Urothelium cell line (cell line): ENCODE data around the gene CD70.
"Not testable (repeated sequence)": the region's sequence is repeated elsewhere in the genome, so short reads cannot be mapped to it uniquely, and the experiment has no call there.

Source experiments
- DNase-seq: peaks from one replicate; pipeline ENCODE4 v3.0.0; 2011; ENCODE audit warnings: low spot score, mixed read lengths
- FAIRE-seq: peaks from 2 replicates; lab custom pipeline; 2011; peaks lifted over from hg19 to GRCh38; lab: Jason Lieb, UNC

The CD70 gene

GRCh38 chr19:6590827-6591319 lies at the start of gene CD70:
TSS of gene CD70 (minus strand) at chr19:6591150. CDS start at chr19:6591002, 148 bp downstream.
- peak; percentile 73 for DNase-seq
- FAIRE-seq, result peak; percentile 62

GRCh38 chr19:6640333-6640732 lies 49.4 kb upstream of the CD70 start:
- FAIRE-seq, result not testable (repeated sequence)

GRCh38 chr19:6639439-6639838 lies 48.5 kb upstream of the CD70 start:
- FAIRE-seq (no peak), DNase-seq (no peak)

More at GRCh38 chr19:6640333-6640732, 49.4 kb upstream of the CD70 start:
- DNase-seq, result not testable (repeated sequence)

- DNase-seq, FAIRE-seq: not testable (repeated sequence)
These were observed 42.5 kb upstream of the CD70 start for GRCh38 chr19:6633456-6633813.

GRCh38 chr19:6632747-6633455 lies 42.0 kb upstream of the CD70 start:
- DNase-seq, result peak; percentile 8
- FAIRE-seq, result not testable (repeated sequence)

GRCh38 chr19:6632002-6632621 lies 41.2 kb upstream of the CD70 start:
- peak; percentile 47 for DNase-seq
- no peak for FAIRE-seq

GRCh38 chr19:6626764-6627163 lies 35.8 kb upstream of the CD70 start:
- no peak for FAIRE-seq

GRCh38 chr19:6617374-6617773 lies 26.4 kb upstream of the CD70 start:
- DNase-seq (no peak), FAIRE-seq (no peak)

More at GRCh38 chr19:6626764-6627163, 35.8 kb upstream of the CD70 start:
- no peak for DNase-seq

GRCh38 chr19:6616011-6616410 lies 25.1 kb upstream of the CD70 start:
- FAIRE-seq, result no peak
- peak; percentile 33 for DNase-seq

GRCh38 chr19:6613711-6614110 lies 22.8 kb upstream of the CD70 start:
- FAIRE-seq (no peak), DNase-seq (no peak)

- no peak for FAIRE-seq
- DNase-seq, result peak; percentile 61
These were observed 20.2 kb upstream of the CD70 start for GRCh38 chr19:6610934-6611852.

GRCh38 chr19:6608940-6609339 lies 18.0 kb upstream of the CD70 start:
- FAIRE-seq (no peak), DNase-seq (no peak)

GRCh38 chr19:6608146-6608545 lies 17.2 kb upstream of the CD70 start:
- not testable (repeated sequence) for FAIRE-seq, DNase-seq

- DNase-seq, FAIRE-seq: not testable (repeated sequence)
These were observed 15.5 kb upstream of the CD70 start for GRCh38 chr19:6606276-6607070.

GRCh38 chr19:6604906-6605305 lies 14.0 kb upstream of the CD70 start:
- no peak for FAIRE-seq
- DNase-seq, result no peak

- DNase-seq (no peak), FAIRE-seq (no peak)
These were observed 11.8 kb upstream of the CD70 start for GRCh38 chr19:6602729-6603114.

GRCh38 chr19:6601537-6602052 lies 10.6 kb upstream of the CD70 start:
- DNase-seq, FAIRE-seq: not testable (repeated sequence)

GRCh38 chr19:6600951-6601536 lies 10.1 kb upstream of the CD70 start:
- FAIRE-seq, result not testable (repeated sequence)

GRCh38 chr19:6599866-6600454 lies 9.0 kb upstream of the CD70 start:
- DNase-seq (no peak), FAIRE-seq (no peak)

More at GRCh38 chr19:6600951-6601536, 10.1 kb upstream of the CD70 start:
- not testable (repeated sequence) for DNase-seq
